GM21515 (cell line): ENCODE data around the gene SLC22A7.
"Not testable (repeated sequence)": the region's sequence is repeated elsewhere in the genome, so short reads cannot be mapped to it uniquely, and the experiment has no call there.

Experiments
- ATAC-seq: cut with Tn5 transposase; IDR thresholded peaks from one replicate; pipeline ENCODE4 v1.9.1; 2021; ENCODE audit not compliant: unreplicated experiment

SLC22A7 gene

DNA sequence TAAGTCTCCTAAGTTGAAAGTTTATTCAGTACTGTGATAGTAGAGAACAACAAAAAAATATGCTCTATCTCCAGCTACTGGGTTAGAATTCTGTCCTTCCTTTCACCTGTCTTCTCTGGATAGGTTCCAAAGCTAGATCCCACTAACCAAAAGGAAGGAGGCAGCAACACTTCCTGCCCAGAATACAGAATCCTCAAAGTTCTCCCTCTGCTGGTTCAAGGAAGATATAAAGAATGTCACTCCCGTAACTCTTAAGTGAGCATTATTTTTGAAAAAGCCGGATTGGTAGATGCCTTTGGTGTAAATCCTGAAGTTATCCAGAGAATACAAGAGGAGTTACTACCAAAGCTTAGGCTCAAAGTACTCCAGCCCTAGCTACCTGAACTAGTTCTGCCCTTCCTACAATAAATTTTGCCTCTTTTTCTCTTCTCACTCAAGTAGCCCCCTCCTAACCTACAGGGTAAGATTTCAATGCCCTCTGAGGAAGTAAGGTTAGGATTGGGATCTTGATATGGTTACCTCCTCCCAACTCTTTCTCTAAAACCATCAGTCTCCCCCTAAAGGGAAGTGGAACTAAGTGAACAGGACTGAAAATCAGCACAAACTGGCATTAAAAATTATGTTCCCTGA, 36.5 kb downstream of the SLC22A7 start:
- no peak for ATAC-seq

DNA sequence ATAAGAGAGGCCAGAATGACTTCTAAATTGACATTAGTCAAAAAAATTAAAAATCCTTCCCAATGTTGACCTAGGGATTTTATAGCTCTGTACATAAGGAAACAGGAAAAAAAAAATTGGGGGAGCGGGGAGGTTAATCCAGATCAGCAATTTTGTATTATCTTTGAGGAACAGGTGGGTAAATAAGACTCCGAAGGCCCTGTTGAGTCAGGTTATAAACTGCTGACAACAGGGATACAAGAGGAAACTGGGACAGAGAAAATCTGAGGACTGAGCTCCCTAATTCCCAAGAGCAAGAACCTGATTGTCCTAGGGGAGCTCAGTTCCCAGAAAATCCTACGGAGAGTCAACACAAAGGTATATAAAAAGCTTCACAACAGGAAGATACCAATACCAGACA, 37.4 kb downstream of the SLC22A7 start:
- no peak for ATAC-seq

DNA sequence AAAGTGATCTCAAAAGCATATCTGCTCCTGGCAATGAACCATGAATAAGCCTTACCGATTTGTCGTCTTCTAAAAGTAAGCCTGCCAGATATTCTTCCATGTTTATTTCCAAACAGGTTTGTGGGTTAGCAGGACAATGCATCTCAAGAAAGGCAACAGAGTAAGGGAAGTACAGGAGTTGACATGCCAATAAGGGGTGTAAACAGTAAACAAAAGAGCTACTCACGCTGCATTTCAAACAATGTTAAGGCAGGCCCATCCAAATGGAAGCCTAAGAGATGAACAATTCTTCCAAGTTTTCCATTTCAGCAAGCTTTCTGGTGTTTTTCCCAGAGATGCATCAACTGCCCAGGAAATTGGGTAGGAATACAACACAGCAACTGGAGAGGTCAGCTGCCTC, 38.3 kb downstream of the SLC22A7 start:
- no peak for ATAC-seq

DNA sequence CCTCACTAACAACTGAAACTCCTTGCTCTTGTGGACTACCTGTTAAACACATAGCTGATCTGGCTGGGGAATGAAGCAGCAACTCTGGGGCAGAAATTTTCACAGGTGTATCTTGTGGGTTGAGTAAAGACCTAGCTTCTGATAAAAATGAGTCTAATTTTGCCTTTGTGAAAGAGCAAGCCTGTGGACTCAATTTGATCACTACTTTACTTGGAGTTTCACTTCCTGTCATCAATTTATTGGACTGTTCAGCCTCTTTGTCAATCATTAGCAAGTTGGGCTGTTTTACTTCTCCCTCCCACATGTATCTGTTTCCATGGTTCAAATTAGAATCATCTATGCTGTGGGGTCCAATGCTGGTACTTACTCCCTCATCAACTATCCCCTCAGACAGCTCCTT, 40.2 kb downstream of the SLC22A7 start:
- peak; percentile 52 for ATAC-seq

DNA sequence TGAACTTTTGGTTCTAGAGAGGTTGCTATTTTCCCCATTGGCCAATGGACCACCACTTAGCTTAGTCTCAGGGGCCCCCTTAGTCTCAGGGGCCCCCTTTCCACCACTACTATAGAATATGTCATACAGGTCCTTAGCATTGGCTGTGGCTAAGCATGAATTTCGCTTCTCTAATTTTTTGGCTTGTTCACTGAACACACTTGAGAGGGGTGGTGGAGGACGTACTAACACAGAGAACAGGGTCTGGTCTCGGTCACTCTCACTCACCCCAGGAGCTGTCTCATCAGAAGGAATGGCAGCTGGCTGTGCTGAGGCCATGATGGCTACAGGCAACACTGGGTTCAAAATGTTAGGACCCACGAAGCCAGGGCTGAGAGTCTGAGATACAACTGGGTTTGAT, 41.1 kb downstream of the SLC22A7 start:
- ATAC-seq, result peak; percentile 65

DNA sequence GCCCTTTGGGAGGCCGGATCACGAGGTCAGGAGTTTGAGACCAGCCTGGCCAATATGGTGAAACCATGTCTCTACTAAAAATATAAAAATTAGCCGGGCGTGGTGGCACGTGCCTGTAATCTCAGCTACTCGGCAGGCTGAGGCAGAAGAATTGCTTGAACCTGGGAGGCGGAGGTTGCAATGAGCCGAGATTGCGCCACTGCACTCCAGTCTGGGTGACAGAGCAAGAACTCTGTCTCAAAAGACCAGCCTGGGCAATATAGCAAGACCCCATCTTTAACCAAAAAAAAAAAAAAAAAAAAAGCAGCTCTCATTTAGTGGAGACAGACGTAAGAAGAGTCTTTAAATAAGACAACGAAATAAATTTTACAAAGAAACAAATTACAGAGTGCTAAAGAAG, 48.2 kb downstream of the SLC22A7 start:
- not testable (repeated sequence) for ATAC-seq

DNA sequence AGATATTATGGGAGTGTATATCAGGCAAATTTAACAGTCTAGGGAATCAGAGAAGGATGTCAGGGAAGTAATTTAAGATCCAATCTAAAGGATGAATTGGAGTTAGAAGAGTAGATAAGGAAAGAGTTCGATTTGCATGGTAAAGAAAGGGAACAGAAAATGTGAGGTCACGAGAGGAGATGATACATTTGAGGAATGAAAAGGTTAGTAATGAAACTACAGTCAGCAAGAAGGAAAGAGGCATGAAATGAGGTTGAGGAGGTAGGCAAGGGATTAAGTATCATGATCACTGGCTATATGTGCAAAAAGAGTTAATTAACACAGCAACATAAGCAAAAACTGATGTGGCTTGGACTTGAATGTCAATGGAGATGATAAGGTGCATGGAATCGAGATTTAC, 49.0 kb downstream of the SLC22A7 start:
- ATAC-seq, result no peak

DNA sequence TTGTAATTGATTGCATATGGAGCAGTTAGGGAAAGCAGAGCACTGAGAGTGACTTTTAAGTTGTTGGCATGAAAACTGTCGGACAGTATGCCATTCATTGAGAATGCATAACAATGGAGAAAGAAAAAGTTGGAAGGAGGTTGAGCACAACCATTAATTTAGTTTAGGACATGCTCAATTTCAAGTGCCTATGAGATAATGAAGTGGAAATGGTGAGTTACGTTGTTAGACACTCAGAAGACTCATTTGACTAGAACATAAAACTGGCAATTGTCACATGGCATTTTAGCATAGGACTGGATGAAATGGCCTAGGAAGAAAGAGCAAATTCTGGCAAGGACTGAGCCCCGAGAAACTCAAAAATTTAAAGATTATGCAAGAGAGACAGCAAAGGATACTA, 49.4 kb downstream of the SLC22A7 start:
- no peak for ATAC-seq

DNA sequence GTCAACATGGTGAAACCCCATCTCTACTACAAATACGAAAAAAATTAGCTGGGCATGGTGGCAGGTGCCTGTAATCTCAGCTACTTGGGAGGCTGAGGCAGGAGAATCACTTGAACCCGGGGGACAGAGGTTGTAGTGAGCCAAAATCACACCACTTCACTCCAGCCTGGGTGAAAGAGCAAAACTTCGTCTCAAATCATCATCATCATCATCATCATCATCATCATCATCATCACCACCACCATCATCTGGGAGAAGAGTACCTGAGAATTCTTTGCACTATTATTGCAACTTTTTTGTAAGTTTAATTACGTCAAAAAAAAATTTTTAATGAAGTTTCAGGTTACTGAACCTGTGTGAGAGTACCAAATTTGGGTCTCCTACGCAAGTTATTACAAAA, 53.9 kb downstream of the SLC22A7 start:
- not testable (repeated sequence) for ATAC-seq
